Small intestine (tissue), 7 donors: ENCODE measurements around the gene GRIN3B. TPM values are rescaled to one million over a fixed set of nuclear protein-coding genes. Genes with fewer than 3 reads are reported as not detected.

Experiments
- DNase-seq, 2 donors: peaks; one replicate each; pipeline versions ENCODE4 v3.0.0 to v3.0.0-alpha.2; 2013
- FAIRE-seq: peaks from 2 replicates; lab custom pipeline; 2012; peaks lifted over from hg19 to GRCh38; lab: Jason Lieb, UNC
- H3K27ac ChIP-seq, 3 donors: one replicate each; pipeline ENCODE4 v1.5.1; 2013; ENCODE audit warnings: low read length in 2 of 3, mild to moderate bottlenecking in 2 of 3, control low read depth in 1 of 3, inconsistent platforms in 1 of 3, low read depth in 1 of 3, moderate library complexity in 1 of 3
- H3K27me3 ChIP-seq, 3 donors: one replicate each; pipeline ENCODE4 v1.6.1; 2013; ENCODE audit warnings: low read length in 3 of 3, inconsistent platforms in 1 of 3; ENCODE audit not compliant: control insufficient read depth in 3 of 3, insufficient read depth in 3 of 3
- H3K36me3 ChIP-seq, 3 donors: one replicate each; pipeline ENCODE4 v1.6.1; 2013; ENCODE audit warnings: low read length in 3 of 3, inconsistent platforms in 1 of 3, low read depth in 1 of 3, mild to moderate bottlenecking in 1 of 3, moderate library complexity in 1 of 3; ENCODE audit not compliant: control insufficient read depth in 3 of 3, insufficient read depth in 2 of 3
- H3K4me1 ChIP-seq, 3 donors: one replicate each; pipeline ENCODE4 v1.6.1; 2013; ENCODE audit warnings: low read length in 2 of 3, inconsistent platforms in 1 of 3, low read depth in 1 of 3, mild to moderate bottlenecking in 1 of 3, moderate library complexity in 1 of 3; ENCODE audit not compliant: control insufficient read depth in 3 of 3, insufficient read depth in 2 of 3
- H3K4me3 ChIP-seq, 3 donors: one replicate each; pipeline ENCODE4 v1.5.1; 2013; ENCODE audit warnings: low read length in 3 of 3, control low read depth in 1 of 3, inconsistent platforms in 1 of 3, low read depth in 1 of 3, mild to moderate bottlenecking in 1 of 3, moderate library complexity in 1 of 3
- H3K9me3 ChIP-seq, 2 donors: one replicate each; pipeline ENCODE4 v1.6.1; 2013; ENCODE audit warnings: low read depth in 1 of 2, low read length in 1 of 2; ENCODE audit not compliant: control insufficient read depth in 2 of 2, insufficient read depth in 1 of 2
- WGBS, 3 donors: extraction: QIAGEN DNeasy Blood & Tissue Kit; methylation state at CpG; one replicate each; pipeline ENCODE4 v1.1.7; 2013; 5-methylcytosine and 5-hydroxymethylcytosine counted together
- polyA plus RNA-seq, 4 donors: library from polyadenylated mRNA; stranded (reverse) in 3 of 4; unstranded in 1 of 4; fragments of 200-250 nt in 3 of 4; fragments of 120-200 nt in 1 of 4; gene quantifications; one replicate each; pipeline versions ENCODE4 v1.2.1 to v1.2.3, GENCODE V29; 2013
- donor health status: healthy with polysubstance abuse.
- donor health status: control.
- donor health status: control.
- donor health status: Bipolar disorder and iron deficiency.
- donor health status: healthy.

The GRIN3B gene
- polyA plus RNA-seq, 4 donors: 0.10 to 0.16 TPM; not detected in 2

GRCh38 chr19:1028062-1028926 is 28.1 kb downstream of the GRIN3B start:
- DNase-seq: peak; percentile 78 to 81
- Histone ChIP-seq H3K27me3 (peaks cover 0 to 12% (median 0%) of the 10 kb centered on the region in 3 donors), H3K4me3 (peak overlapping the region; percentile 72 to 97 (median 85)), H3K9me3 (no peaks in the 10 kb centered on the region), H3K27ac (peak overlapping the region; percentile 71 to 92 (median 73)), H3K36me3 (peaks cover 3 to 26% (median 5%) of the 10 kb centered on the region in 3 donors), H3K4me1 (peaks cover 0 to 37% (median 4%) of the 10 kb centered on the region in 3 donors)
- no peak for FAIRE-seq
- WGBS, 3 donors: 0 to 2% (median 1%) methylated on average over 48 to 58 of the region's 58 CpGs

- peaks cover 0 to 25% (median 4%) of the 10 kb centered on the region in 3 donors for H3K4me1 ChIP-seq
These were observed 32.1 kb downstream of the GRIN3B start for GRCh38 chr19:1032264-1032867.

GRCh38 chr19:1035998-1036621 is 35.9 kb downstream of the GRIN3B start:
- WGBS, 3 donors: 90 to 91% (median 91%) methylated on average over 28 to 29 of the region's 29 CpGs
- FAIRE-seq: no peak
- no peak for DNase-seq
- H3K9me3 ChIP-seq: no peaks in the 10 kb centered on the region
- H3K36me3 ChIP-seq: peaks cover 3 to 46% (median 5%) of the 10 kb centered on the region in 3 donors
- no peaks in the 10 kb centered on the region for H3K27me3 ChIP-seq
- H3K4me1 ChIP-seq: peaks cover 0 to 22% (median 5%) of the 10 kb centered on the region in 3 donors
- no peak overlapping the region for H3K27ac ChIP-seq
- no peak overlapping the region for H3K4me3 ChIP-seq

More at GRCh38 chr19:1032264-1032867, 32.1 kb downstream of the GRIN3B start:
- Histone ChIP-seq H3K9me3 (no peaks in the 10 kb centered on the region), H3K27me3 (no peaks in the 10 kb centered on the region), H3K36me3 (peaks cover 3 to 40% (median 5%) of the 10 kb centered on the region in 3 donors), H3K4me3 (no peak overlapping the region), H3K27ac (no peak overlapping the region)
- 88 to 92% (median 90%) methylated on average over 20 of the region's 20 CpGs for WGBS, 3 donors
- FAIRE-seq (no peak), DNase-seq (no peak)

GRCh38 chr19:1037621-1038064 is 37.4 kb downstream of the GRIN3B start:
- no peak for DNase-seq
- peak overlapping the region in 2 of 3 donors; percentile 22 to 83 for H3K27ac ChIP-seq
- H3K9me3 ChIP-seq: no peaks in the 10 kb centered on the region
- peaks cover 0 to 25% (median 8%) of the 10 kb centered on the region in 3 donors for H3K4me1 ChIP-seq
- H3K4me3 ChIP-seq: no peak overlapping the region
- WGBS, 3 donors: 61 to 75% (median 68%) methylated on average over 22 of the region's 22 CpGs
- no peak for FAIRE-seq
- peaks cover 0 to 36% (median 0%) of the 10 kb centered on the region in 3 donors for H3K36me3 ChIP-seq
- H3K27me3 ChIP-seq: no peaks in the 10 kb centered on the region

- Histone ChIP-seq H3K4me1 (peaks cover 0 to 25% (median 8%) of the 10 kb centered on the region in 3 donors), H3K4me3 (no peak overlapping the region), H3K27ac (peak overlapping the region in 1 of 3 donors; percentile 26), H3K27me3 (no peaks in the 10 kb centered on the region), H3K36me3 (peaks cover 0 to 30% (median 0%) of the 10 kb centered on the region in 3 donors), H3K9me3 (no peaks in the 10 kb centered on the region)
- DNase-seq (no peak), FAIRE-seq (no peak)
- WGBS, 3 donors: 61 to 63% (median 63%) methylated on average over 22 of the region's 22 CpGs
These were observed 38.9 kb downstream of the GRIN3B start for GRCh38 chr19:1038978-1039645.

GRCh38 chr19:1039646-1040475 is 39.6 kb downstream of the GRIN3B start, which contains the start of gene ABCA7:
TSS of gene ABCA7 (plus strand) at chr19:1040107. CDS start at chr19:1041362, 1,255 bp downstream.
- H3K4me1 ChIP-seq: peaks cover 0 to 25% (median 8%) of the 10 kb centered on the region in 3 donors
- no peaks in the 10 kb centered on the region for H3K9me3 ChIP-seq
- H3K36me3 ChIP-seq: peaks cover 0 to 32% (median 0%) of the 10 kb centered on the region in 3 donors
- H3K27ac ChIP-seq: peak within 1 kb of the TSS in 2 of 3 donors; percentile 15 to 47
- peak; percentile 97 to 99 for DNase-seq
- no peaks in the 10 kb centered on the region for H3K27me3 ChIP-seq
- peak within 1 kb of the TSS; percentile 22 to 62 (median 43) for H3K4me3 ChIP-seq
- FAIRE-seq: no peak
- WGBS, 3 donors: 2% methylated on average over 53 to 56 of the region's 56 CpGs
